GM11168 (cell line): ENCODE data around the gene TMPRSS11B.
"Not testable (repeated sequence)": the region's sequence is repeated elsewhere in the genome, so short reads cannot be mapped to it uniquely, and the experiment has no call there.

Experiments
- in situ Hi-C: fragments of 300-500 bp; cut with MboI; formaldehyde crosslinking; loops from one replicate; pipeline ENCODE4 v1.12.0; 2022; ENCODE audit warnings: low sequenced_read_pairs; ENCODE audit not compliant: unreplicated experiment

The TMPRSS11B gene

GRCh38 chr4:68240620-68241019 lies 4.9 kb downstream of the TMPRSS11B start:
- in situ Hi-C loops = no loop called here

GRCh38 chr4:68228568-68228967 lies 16.9 kb downstream of the TMPRSS11B start:
- in situ Hi-C loops = no loop called here

- in situ Hi-C loops = no loop called here
Observed at GRCh38 chr4:68218044-68218443, 27.4 kb downstream of the TMPRSS11B start.

- in situ Hi-C loops = no loop called here
Observed at GRCh38 chr4:68216501-68216900, 29.0 kb downstream of the TMPRSS11B start.

- in situ Hi-C loops = no loop called here
Observed at GRCh38 chr4:68209003-68209402, 36.5 kb downstream of the TMPRSS11B start.

- in situ Hi-C loops = not testable (repeated sequence)
Observed at GRCh38 chr4:68194305-68194704, 51.2 kb downstream of the TMPRSS11B start.

- in situ Hi-C loops = no loop called here
Observed at GRCh38 chr4:68193194-68193593, 52.3 kb downstream of the TMPRSS11B start.

- in situ Hi-C loops = no loop called here
Observed at GRCh38 chr4:68187145-68187544, 58.3 kb downstream of the TMPRSS11B start.

GRCh38 chr4:68184923-68185322 lies 60.6 kb downstream of the TMPRSS11B start:
- in situ Hi-C loops = no loop called here

- in situ Hi-C loops = no loop called here
Observed at GRCh38 chr4:68183417-68183816, 62.1 kb downstream of the TMPRSS11B start.

GRCh38 chr4:68182382-68182820 lies 63.1 kb downstream of the TMPRSS11B start:
- in situ Hi-C loops = no loop called here

GRCh38 chr4:68180849-68181526 lies 64.5 kb downstream of the TMPRSS11B start:
- in situ Hi-C loops = no loop called here

- in situ Hi-C loops = no loop called here
Observed at GRCh38 chr4:68176904-68177303, 68.6 kb downstream of the TMPRSS11B start.
